Measurements from ENCODE around the gene ARHGAP24.

ARHGAP24 gene

DNA sequence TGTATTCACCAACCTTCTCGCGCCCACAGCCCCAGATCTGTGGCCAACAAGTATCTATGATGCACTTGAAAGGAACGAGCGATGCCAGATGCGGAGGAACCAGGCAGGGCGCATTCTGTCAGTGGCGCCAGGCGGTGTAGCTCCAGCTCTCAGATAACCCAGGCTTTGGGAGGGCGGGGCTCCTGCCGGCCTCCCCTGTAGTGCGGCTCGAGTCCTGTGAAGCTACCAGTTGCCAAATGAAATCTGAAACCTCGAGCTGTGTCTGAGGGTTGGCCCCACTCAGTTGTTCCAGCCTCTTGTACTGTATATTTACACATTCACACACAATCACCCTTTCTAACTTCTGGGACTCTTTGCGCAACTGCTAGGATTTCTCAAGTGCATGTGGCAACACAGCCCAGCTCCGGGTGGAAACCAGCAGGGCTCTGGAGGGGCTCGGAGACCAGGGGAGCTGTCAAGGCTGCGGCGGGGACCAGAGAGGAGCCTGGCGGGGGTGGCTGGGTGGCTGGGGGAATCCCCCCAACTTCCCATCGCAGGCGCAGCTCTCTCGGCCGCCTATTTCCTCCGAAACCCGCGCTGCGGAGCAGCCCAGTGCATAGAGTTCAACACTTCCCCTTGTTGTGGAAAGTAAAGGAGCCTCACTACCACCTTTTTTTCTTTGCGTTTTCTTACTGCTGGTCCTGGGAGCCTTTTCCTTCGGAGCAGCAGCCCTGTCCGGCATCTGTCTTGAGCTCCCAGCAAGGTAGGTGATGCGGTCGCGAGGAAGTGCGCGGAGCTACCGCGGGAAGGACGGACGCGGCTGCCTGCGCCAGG lies at the start of gene ARHGAP24:
Gene ARHGAP24 (plus strand): TSS at position 333 of the 813 bp plus-strand sequence.
- no peak for DNase-seq

- DNase-seq, result no peak
Measured at GRCh38 chr4:85426366-85426765, 48.6 kb upstream of the ARHGAP24 start.

DNA sequence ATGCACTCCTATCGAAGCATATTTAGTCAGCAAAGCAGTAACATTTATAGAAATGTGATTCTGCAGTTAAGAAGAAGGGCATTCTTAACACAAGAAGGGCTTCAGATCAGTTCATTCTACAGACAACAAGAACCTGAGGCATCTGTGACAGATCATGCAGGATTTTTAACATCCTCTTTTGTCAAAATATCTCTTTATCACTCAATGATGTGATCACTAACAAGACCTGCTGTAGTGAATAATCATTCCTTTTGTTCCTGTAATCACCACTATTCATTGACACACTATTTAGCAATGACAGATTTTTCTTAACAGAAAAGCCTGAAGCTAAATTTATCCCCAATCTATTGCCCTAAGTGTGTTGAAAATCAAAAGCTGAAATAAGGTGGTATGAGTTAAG lies 47.8 kb upstream of the ARHGAP24 start:
- DNase-seq, result no peak

- no peak for DNase-seq
Measured at GRCh38 chr4:85430226-85430625, 44.7 kb upstream of the ARHGAP24 start.

DNA sequence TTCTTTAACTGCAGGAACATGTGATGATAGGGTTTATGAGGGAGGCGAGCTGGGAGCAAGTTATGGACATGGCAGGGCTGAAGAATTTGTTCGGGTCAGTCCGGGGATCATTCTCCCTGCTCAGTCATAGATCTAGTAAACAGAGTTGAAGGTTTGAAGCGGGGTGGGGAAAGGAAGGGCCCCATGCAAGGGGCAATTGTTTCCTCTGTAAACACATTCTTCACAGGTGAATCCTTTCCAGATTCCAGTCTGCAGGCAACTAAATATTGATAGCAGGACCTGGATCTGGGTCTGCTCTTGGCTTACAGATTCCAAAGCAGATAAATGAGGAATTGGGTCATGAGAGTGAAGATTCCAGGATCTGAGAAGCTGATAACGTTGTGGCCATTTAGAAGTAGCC lies 44.3 kb upstream of the ARHGAP24 start:
- no peak for DNase-seq

- DNase-seq, result no peak
Measured at GRCh38 chr4:85431156-85431555, 43.8 kb upstream of the ARHGAP24 start.

- no peak for DNase-seq
Measured at GRCh38 chr4:85431881-85432485, 43.0 kb upstream of the ARHGAP24 start.

- no peak for DNase-seq
Measured at GRCh38 chr4:85445050-85445639, 29.8 kb upstream of the ARHGAP24 start.

GRCh38 chr4:85446141-85446861 lies 28.6 kb upstream of the ARHGAP24 start:
- DNase-seq, result no peak

DNA sequence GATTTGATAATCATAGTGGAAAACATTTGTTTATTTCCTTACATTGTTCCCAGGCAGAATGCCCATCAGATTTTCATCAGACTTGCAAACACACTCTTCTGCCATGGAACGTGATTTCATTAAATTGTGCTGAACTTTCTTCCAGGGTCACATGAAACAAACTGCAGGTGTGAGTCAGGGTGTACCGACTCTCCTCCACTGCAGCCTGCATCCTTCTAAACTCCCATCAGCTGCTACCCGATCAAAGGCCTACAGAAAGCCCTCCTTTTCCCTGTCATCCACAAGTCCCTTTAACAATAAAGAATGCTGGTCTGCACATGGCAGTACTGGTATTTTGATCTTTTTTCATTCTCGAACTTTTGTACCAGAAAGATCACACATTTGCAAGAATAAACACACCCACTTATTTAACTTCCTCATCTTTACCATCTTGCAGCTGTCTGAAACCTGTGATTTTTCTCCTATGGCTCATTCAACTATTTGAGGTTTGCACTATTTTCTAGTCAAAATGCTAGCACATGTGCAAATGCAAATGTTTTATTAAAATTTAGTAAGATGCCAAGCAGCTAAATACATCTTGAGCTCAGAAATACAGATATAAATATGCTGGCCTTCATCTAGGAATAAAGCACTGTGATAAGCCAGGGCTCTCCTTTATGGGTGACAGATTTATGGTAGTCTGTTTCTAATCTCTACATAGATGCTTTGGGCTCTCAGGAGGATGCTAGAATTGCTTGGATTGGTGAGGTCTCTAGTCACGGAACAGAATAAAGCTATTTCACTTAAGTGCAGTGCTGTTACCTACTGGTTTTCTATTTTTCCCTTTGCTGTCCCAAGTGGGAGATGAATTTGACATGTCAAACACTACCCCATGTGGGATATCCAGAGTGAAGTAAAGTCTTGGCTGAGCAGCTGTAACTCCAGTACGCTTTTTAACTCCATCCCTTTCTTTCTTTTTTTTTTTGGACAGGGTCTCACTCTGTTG lies 25.8 kb upstream of the ARHGAP24 start:
- DNase-seq, result no peak

GRCh38 chr4:85452058-85452731 lies 22.8 kb upstream of the ARHGAP24 start:
- no peak for DNase-seq

DNA sequence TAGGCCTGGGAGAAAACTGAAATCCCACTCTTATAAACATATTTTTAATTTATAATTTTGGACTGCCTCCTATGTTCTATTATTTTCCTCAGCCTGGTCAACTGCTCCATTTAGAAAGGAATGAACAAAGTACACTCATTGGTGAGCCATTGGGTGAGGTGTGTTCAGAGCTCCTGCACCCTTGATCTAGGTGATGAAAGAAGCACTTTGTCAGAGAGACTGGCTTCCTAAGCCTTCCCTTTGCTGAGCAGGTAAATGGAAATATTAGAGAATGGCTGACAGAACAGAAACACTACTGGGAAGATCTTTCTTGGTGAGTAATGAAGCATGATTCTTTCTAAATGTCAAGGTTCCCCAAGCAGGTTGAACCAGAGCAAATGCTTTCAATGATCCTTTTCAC lies 19.0 kb upstream of the ARHGAP24 start:
- no peak for DNase-seq

GRCh38 chr4:85457752-85458467 lies 17.0 kb upstream of the ARHGAP24 start:
- DNase-seq, result no peak

- DNase-seq, result no peak
Measured at GRCh38 chr4:85459736-85460135, 15.2 kb upstream of the ARHGAP24 start.

DNA sequence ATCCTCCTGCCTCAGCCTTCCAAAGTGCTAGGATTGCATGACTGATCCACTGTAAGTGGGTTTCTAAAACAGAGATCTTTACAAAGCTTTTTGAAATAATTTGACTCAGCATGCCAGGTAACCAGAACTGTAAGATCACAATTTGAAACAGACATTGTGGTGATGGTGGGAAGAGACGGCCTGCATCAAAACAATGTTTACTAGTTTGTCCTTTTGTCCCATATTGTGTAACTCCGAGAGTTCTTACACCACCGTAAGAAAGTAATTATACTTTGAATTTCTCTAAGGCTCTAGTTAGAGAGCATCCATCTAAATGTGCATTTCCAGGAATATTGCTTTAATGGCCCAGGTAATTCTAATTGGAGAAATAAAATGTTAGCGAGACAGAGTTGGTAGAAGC lies 594 bp upstream of the ARHGAP24 start:
- DNase-seq, result no peak

- DNase-seq, result no peak
Measured at GRCh38 chr4:85475631-85476233, 782 bp downstream of the ARHGAP24 start.

- DNase-seq, result no peak
Measured at GRCh38 chr4:85476381-85476780, 1.4 kb downstream of the ARHGAP24 start.

DNA sequence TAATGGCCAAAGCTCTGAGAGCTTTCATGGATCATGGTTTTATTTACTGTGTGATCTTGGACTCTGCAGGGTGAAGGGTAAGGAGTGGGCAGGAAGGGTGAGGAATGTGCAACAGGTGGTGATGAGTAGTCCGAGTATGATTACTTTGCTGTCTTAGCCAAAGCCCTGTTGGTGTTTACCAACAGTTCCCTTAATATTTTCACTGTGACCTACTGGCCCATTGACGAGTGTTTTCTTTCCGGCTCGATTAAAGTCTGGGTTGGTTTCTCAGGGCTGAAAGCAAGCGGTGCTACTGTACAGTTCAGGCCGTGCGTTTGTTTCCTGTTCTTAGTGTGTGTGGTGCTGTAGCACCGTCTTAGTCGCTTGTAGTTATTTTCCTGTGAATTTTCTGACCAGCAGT lies 2.6 kb downstream of the ARHGAP24 start:
- no peak for DNase-seq

GRCh38 chr4:85478576-85478975 lies 3.6 kb downstream of the ARHGAP24 start:
- no peak for DNase-seq

GRCh38 chr4:85482010-85482738 lies 7.2 kb downstream of the ARHGAP24 start:
- DNase-seq, result no peak
